ENCODE data around the gene PARVA. TPM values are rescaled to one million over a fixed set of nuclear protein-coding genes. Genes with fewer than 3 reads are reported as not detected.

Gene PARVA
- total and polyA plus RNA-seq, 2 of the 8 experiments (the other 6 are each of a cell fraction or from before 2014, with no cell fraction given): 3.1 to 13.5 TPM

DNA sequence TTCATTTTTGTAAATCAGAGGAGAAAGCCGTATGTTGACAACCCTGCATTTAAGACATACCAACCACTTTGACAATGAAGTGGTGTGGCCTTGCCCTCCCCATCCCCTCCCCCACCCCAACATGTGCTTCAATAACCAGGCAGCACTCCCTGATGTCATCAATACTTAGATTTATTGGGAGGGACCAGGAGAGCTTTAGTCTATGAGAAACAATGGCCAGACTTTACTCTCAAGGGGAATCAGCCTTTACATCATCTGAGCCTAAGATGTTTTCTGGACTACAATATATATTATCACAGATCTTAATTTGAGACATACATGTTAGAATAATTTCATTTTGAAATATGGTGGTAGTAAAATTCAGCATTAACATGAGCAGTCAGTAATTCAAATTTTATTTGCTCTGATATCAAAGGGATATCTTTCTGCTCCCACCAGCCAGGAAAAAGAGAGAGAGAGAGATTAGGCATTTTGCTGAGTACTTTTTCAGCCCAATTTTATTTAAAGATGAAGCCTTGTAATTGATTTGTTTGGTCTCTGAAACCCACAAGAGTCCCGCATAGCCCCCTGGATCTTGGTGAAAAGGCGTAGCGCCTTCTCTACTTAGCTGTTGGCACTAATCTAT, 38.1 kb downstream of the PARVA start:
- Histone ChIP-seq H3K4me2 (ENCODE audit: insufficient read depth in 1 of 2, low read depth in 2 of 2, low read length in 2 of 2) (no peak overlapping the region), H2BK15ac (ENCODE audit: low read length) (no peak overlapping the region), H2BK12ac (ENCODE audit: low read depth, low read length) (no peak overlapping the region), H3K36me3 (ENCODE audit: control insufficient read depth in 2 of 4, insufficient read depth in 4 of 4, low read length in 3 of 4) (no peaks in the 10 kb centered on the region), H4K5ac (ENCODE audit: insufficient read length, low read depth, low read length) (no peak overlapping the region), H3K79me1 (ENCODE audit: low read depth, low read length) (no peaks in the 10 kb centered on the region), H3K18ac (ENCODE audit: extremely low read depth, low read length) (no peak overlapping the region), H3K23me2 (ENCODE audit: low read depth, low read length) (no peaks in the 10 kb centered on the region; the same call in 1 of the 2 replicates), H3K23ac (ENCODE audit: insufficient read length) (no peak overlapping the region), H3K4me3 (ENCODE audit: extremely low read depth in 1 of 4, insufficient read depth in 2 of 4, low read depth in 3 of 4, low read length in 4 of 4) (no peak overlapping the region), H3K27ac (ENCODE audit: low read depth, low read length) (no peak overlapping the region), H4K8ac (ENCODE audit: extremely low read depth, insufficient read depth, low read length) (no peak overlapping the region), H2AFZ (ENCODE audit: low read length) (no peak overlapping the region), H3K9ac (replicated peaks in 1 of 4; ENCODE audit: extremely low read depth in 1 of 4, low read depth in 3 of 4, low read length in 3 of 4) (no peak overlapping the region), H3K14ac (ENCODE audit: insufficient read length) (no peak overlapping the region), H2BK5ac (ENCODE audit: low read depth, low read length) (no peak overlapping the region), H2BK120ac (replicated peaks; ENCODE audit: low read depth, low read length) (no peak overlapping the region), H3K9me3 (ENCODE audit: insufficient read depth in 2 of 2, low read depth in 1 of 2, low read length in 1 of 2) (no peaks in the 10 kb centered on the region), H3K79me2 (ENCODE audit: control insufficient read depth in 1 of 2, insufficient read depth in 2 of 2, low read length in 2 of 2) (no peaks in the 10 kb centered on the region), H3K56ac (replicated peaks; ENCODE audit: insufficient read length, low read depth, low read length) (no peak overlapping the region), H4K91ac (replicated peaks; ENCODE audit: insufficient read length, low read length) (no peak overlapping the region), H3K4ac (replicated peaks; ENCODE audit: insufficient read length, low read depth, low read length) (no peak overlapping the region), H2BK20ac (ENCODE audit: low read length) (no peak overlapping the region), H4K20me1 (replicated peaks in 1 of 2; ENCODE audit: control insufficient read depth in 1 of 2, insufficient read depth in 2 of 2, low read length in 2 of 2) (no peaks in the 10 kb centered on the region), H3K4me1 (replicated peaks in 1 of 4; ENCODE audit: control insufficient read depth in 3 of 4, insufficient read depth in 4 of 4, low read length in 3 of 4) (peaks cover 0 to 7% (median 2%) of the 10 kb centered on the region in 4 experiments; a peak in 4 of 7 replicates), H2AK5ac (ENCODE audit: low read depth, low read length) (no peak overlapping the region), H3K27me3 (replicated peaks in 1 of 4; ENCODE audit: control insufficient read depth in 3 of 4, extremely low read depth in 1 of 4, insufficient read depth in 3 of 4, low read length in 3 of 4) (no peaks in the 10 kb centered on the region)
- WGBS, 2 experiments (ENCODE audit: extremely low coverage in 1 of 2, insufficient coverage in 1 of 2, insufficient read length in 1 of 2, insufficient replicate concordance in 2 of 2, low coverage in 1 of 2, low lambda C conversion rate in 2 of 2, missing lambda C conversion rate in 1 of 2): 93% methylated on average over 4 of the region's 4 CpGs; no CpG with 5 or more reads in 1 of the 2 experiments
- FAIRE-seq (no peak), DNase-seq (ENCODE audit: low read depth in 1 of 2, low spot score in 2 of 2) (no peak)
- ChIA-PET POLR2A (ENCODE audit: partially characterized antibody) (no interaction called here), CTCF (ENCODE audit: partially characterized antibody) (interaction anchor here (0.9 kb wide), 1 partner anchor 68 kb away, joined by 3 read pairs; no protein-coding TSS in a partner anchor)
- no peak for TF ChIP-seq CREB1 (IDR thresholded peaks at IDR 0.05)

Measured in H1 (cell line).